ENCODE data around the gene MUSTN1.

The MUSTN1 gene

DNA sequence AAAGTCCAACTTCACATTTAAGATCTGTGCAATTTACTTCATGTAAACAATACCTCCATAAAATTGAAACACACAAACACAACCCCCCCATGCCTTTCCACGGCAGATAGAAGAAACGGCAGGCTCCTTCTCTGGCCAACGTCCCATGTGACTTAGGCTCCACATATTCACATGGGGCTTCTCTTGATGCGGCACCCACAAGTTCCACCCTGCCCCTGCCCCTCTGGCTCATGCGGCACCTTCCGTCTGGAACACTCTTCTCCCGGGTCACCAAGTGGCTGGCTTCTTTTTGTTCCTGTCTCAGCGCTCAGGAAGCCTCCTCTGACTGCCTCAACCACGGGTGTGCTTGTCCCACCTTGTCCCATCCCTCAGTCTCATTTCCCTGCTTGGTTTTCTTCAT lies 36.9 kb upstream of the MUSTN1 start:
- in situ Hi-C loops (cut with MboI; ENCODE audit: low pct_unique_long_range_greater_than_20kb, low sequenced_read_pairs, unreplicated experiment): no loop called here
- DNase-seq (ENCODE audit: low spot score): no peak
- TF ChIP-seq, protein P1, sequence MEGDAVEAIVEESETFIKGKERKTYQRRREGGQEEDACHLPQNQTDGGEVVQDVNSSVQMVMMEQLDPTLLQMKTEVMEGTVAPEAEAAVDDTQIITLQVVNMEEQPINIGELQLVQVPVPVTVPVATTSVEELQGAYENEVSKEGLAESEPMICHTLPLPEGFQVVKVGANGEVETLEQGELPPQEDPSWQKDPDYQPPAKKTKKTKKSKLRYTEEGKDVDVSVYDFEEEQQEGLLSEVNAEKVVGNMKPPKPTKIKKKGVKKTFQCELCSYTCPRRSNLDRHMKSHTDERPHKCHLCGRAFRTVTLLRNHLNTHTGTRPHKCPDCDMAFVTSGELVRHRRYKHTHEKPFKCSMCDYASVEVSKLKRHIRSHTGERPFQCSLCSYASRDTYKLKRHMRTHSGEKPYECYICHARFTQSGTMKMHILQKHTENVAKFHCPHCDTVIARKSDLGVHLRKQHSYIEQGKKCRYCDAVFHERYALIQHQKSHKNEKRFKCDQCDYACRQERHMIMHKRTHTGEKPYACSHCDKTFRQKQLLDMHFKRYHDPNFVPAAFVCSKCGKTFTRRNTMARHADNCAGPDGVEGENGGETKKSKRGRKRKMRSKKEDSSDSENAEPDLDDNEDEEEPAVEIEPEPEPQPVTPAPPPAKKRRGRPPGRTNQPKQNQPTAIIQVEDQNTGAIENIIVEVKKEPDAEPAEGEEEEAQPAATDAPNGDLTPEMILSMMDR (IDR thresholded peaks at IDR 0.05; ENCODE audit: extremely low read depth, insufficient read depth, missing control alignments): no peak

DNA sequence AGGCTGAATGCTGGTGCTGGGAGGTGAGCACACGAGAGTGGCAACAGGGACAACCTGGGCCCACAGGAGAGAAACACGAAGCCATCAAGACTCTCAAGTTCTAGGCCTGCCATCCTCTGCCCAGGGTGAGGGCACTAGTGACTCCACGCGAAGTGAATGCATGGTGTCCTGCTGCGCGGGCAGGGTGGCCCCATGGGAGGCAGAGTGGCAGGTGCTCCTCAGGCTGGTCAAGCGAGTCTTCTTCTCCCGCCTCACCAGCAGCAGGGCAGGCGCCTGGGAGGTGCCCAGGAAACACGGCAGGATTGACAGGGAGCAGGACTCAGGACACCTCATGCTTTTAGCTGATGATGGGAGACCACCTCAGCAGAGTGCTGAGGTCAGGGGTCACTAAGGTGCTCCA lies 35.7 kb upstream of the MUSTN1 start:
- no peak for DNase-seq (ENCODE audit: low spot score)
- TF ChIP-seq, protein P1 (IDR thresholded peaks at IDR 0.05; ENCODE audit: extremely low read depth, insufficient read depth, missing control alignments): no peak
- in situ Hi-C loops (cut with MboI; ENCODE audit: low pct_unique_long_range_greater_than_20kb, low sequenced_read_pairs, unreplicated experiment): no loop called here

- in situ Hi-C loops (cut with MboI; ENCODE audit: low pct_unique_long_range_greater_than_20kb, low sequenced_read_pairs, unreplicated experiment): no loop called here
These were observed 31.6 kb upstream of the MUSTN1 start for GRCh38 chr3:52866427-52866826.

GRCh38 chr3:52865994-52866393 lies 31.2 kb upstream of the MUSTN1 start:
- TF ChIP-seq, protein P1 (IDR thresholded peaks at IDR 0.05; ENCODE audit: extremely low read depth, insufficient read depth, missing control alignments): no peak
- in situ Hi-C loops (cut with MboI; ENCODE audit: low pct_unique_long_range_greater_than_20kb, low sequenced_read_pairs, unreplicated experiment): no loop called here
- DNase-seq (ENCODE audit: low spot score): no peak

More at GRCh38 chr3:52866427-52866826, 31.6 kb upstream of the MUSTN1 start:
- TF ChIP-seq, protein P1 (IDR thresholded peaks at IDR 0.05; ENCODE audit: extremely low read depth, insufficient read depth, missing control alignments): no peak
- no peak for DNase-seq (ENCODE audit: low spot score)

DNA sequence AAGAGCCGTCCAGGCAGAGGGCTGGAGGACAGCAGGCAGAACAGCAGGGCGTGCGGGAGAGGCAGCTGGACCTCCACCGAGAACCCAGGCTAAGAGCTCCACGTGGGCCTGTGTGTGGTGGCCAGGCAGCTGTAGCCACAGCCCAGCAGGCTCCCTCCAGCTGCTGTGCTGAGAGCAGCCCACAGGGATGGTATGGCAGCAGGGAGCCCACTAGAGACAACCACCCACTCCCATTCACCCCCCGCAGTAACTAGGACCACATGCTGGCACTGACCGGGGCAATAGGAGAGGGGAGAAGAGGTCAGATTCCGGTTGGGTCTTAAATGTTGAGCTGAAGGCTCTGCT lies 25.6 kb upstream of the MUSTN1 start:
- in situ Hi-C loops (cut with MboI; ENCODE audit: low pct_unique_long_range_greater_than_20kb, low sequenced_read_pairs, unreplicated experiment): no loop called here
- no peak for DNase-seq (ENCODE audit: low spot score)
- TF ChIP-seq, protein P1 (IDR thresholded peaks at IDR 0.05; ENCODE audit: extremely low read depth, insufficient read depth, missing control alignments): no peak

- TF ChIP-seq, protein P1 (IDR thresholded peaks at IDR 0.05; ENCODE audit: extremely low read depth, insufficient read depth, missing control alignments): no peak
- no peak for DNase-seq (ENCODE audit: low spot score)
- in situ Hi-C loops (cut with MboI; ENCODE audit: low pct_unique_long_range_greater_than_20kb, low sequenced_read_pairs, unreplicated experiment): no loop called here
These were observed 25.0 kb upstream of the MUSTN1 start for GRCh38 chr3:52859686-52860423.
